ENCODE measurements around the gene CRMP1. TPM values are rescaled to one million over a fixed set of nuclear protein-coding genes. Genes with fewer than 3 reads are reported as not detected.
A peak's percentile ranks its signal among the peaks of the same experiment; 100 is the strongest.

Gene CRMP1
- total and polyA plus RNA-seq, 2 of the 4 experiments (the other 2 are of a cell fraction): 4.1 to 7.4 TPM

GRCh38 chr4:5825321-5826041, 67.4 kb downstream of the CRMP1 start:
- Histone ChIP-seq H3K56ac (ENCODE audit: extremely low read depth, insufficient read depth, low read length) (no peak overlapping the region), H2BK15ac (ENCODE audit: low read depth, low read length) (no peak overlapping the region), H2AK9ac (replicated peaks; ENCODE audit: low read depth, low read length, poor library complexity) (peak overlapping the region; percentile 33), H3K18ac (ENCODE audit: low read depth, low read length) (no peak overlapping the region), H3K79me1 (ENCODE audit: low read depth in 1 of 2, low read length in 2 of 2) (0 out of 4 replicates have a peak, but pooled peaks cover 0 to 11% of the 10 kb centered on the region in 2 experiments), H4K20me1 (ENCODE audit: insufficient read depth, low read length) (peaks cover 18% of the 10 kb centered on the region; the same call in 1 of the 2 replicates), H2BK120ac (ENCODE audit: low read depth, low read length) (no peak overlapping the region), H4K5ac (ENCODE audit: low read depth, low read length) (no peak overlapping the region), H3K9me3 (ENCODE audit: control insufficient read depth, insufficient read depth, low read length) (no peaks in the 10 kb centered on the region), H3K9me1 (ENCODE audit: insufficient read depth, low read length) (peaks cover 13% of the 10 kb centered on the region), H4K91ac (ENCODE audit: insufficient read depth, low read depth, low read length) (no peak overlapping the region), H3K36me3 (ENCODE audit: control insufficient read depth, insufficient read depth, low read length) (peaks cover 52% of the 10 kb centered on the region), H3K27me3 (ENCODE audit: control insufficient read depth, insufficient read depth, low read length) (no peaks in the 10 kb centered on the region), H3K4me3 (ENCODE audit: insufficient read depth, low read depth, low read length) (no peak overlapping the region), H3K23ac (ENCODE audit: low read depth, low read length) (no peak overlapping the region), H2AK5ac (ENCODE audit: low read depth, low read length) (no peak overlapping the region), H3K9ac (ENCODE audit: low read depth, low read length) (no peak overlapping the region), H2BK5ac (ENCODE audit: low read depth, low read length, poor library complexity, severe bottlenecking) (no peak overlapping the region), H4K8ac (ENCODE audit: low read depth in 2 of 2, low read length in 2 of 2) (no peak overlapping the region), H2AFZ (replicated peaks; ENCODE audit: low read length, poor library complexity) (no peak overlapping the region), H2BK20ac (ENCODE audit: low read depth, low read length) (no peak overlapping the region), H3K27ac (ENCODE audit: insufficient read depth, low read length) (no peak overlapping the region), H3K4me2 (ENCODE audit: low read depth, low read length) (no peak overlapping the region), H3K4me1 (ENCODE audit: control insufficient read depth, insufficient read depth, low read length) (no peaks in the 10 kb centered on the region), H3K14ac (replicated peaks; ENCODE audit: low read depth, low read length) (no peak overlapping the region), H3K4ac (ENCODE audit: low read depth, low read length) (no peak overlapping the region)
- no TSS peak for BruUV-seq (replicated peaks)
- 99% methylated on average over 10 of the region's 19 CpGs; no CpG with 5 or more reads in 1 of the 2 experiments for WGBS, 2 experiments (ENCODE audit: extremely low coverage in 2 of 2, insufficient read length in 1 of 2)
- dilution Hi-C loops (cut with HindIII; ENCODE audit: low sequenced_read_pairs, unreplicated experiment): no loop called here
- in situ Hi-C loops (cut with MboI; ENCODE audit: low sequenced_read_pairs): no loop called here
- no peak for DNase-seq
- intact Hi-C loops (cut with micrococcal nuclease): loop anchor here (10.0 kb wide), 1 partner anchor 441 kb away; no protein-coding TSS in a partner anchor
- ATAC-seq (ENCODE audit: low read depth): no peak
- TF ChIP-seq RAD21 (IDR thresholded peaks at IDR 0.05; ENCODE audit: low read length) (no peak), SMC3 (IDR thresholded peaks at IDR 0.05; ENCODE audit: low read depth, low read length) (no peak), MAZ (IDR thresholded peaks at IDR 0.05; ENCODE audit: borderline replicate concordance, low read depth, low read length) (no peak), BHLHE40 (IDR thresholded peaks at IDR 0.05; ENCODE audit: low read depth, low read length) (no peak), POLR2A (IDR thresholded peaks at IDR 0.05; ENCODE audit: low read depth, low read length) (no peak), RCOR1 (IDR thresholded peaks at IDR 0.05; ENCODE audit: insufficient replicate concordance, low read length) (no peak)
- ChIA-PET POLR2A (ENCODE audit: unreplicated experiment) (no interaction called here), CTCF (no interaction called here)
